ENCODE data around the gene PGK1. TPM values are rescaled to one million over a fixed set of nuclear protein-coding genes. Genes with fewer than 3 reads are reported as not detected.
"Not testable (repeated sequence)": the region's sequence is repeated elsewhere in the genome, so short reads cannot be mapped to it uniquely, and the experiment has no call there.

PGK1 gene
- total RNA-seq (100 to 1,000 TPM; 143 to 524 (median 344) TPM), polyA plus RNA-seq (100 to 1,000 TPM in 1 of 3 donors, 10 to 100 TPM in 2; 69.4 to 436 (median 90.1) TPM)
- long read RNA-seq, donor 1, full-length matches to known transcripts, result 332 of 599 reads
- long read RNA-seq, donor 1, partial matches to known transcripts, result 251 of 599 reads
- long read RNA-seq, donor 1, other reads (novel, unspliced or antisense), result 16 of 599 reads
- long read RNA-seq, donor 2, full-length matches to known transcripts, result 155 of 238 reads
- long read RNA-seq, donor 2, partial matches to known transcripts, result 74 of 238 reads
- long read RNA-seq, donor 2, other reads (novel, unspliced or antisense), result 9 of 238 reads
- long read RNA-seq, donor 3, full-length matches to known transcripts, result 273 of 410 reads
- long read RNA-seq, donor 3, partial matches to known transcripts, result 119 of 410 reads
- long read RNA-seq, donor 3, other reads (novel, unspliced or antisense), result 18 of 410 reads
- long read RNA-seq, donor 4, full-length matches to known transcripts, result 714 of 743 reads
- long read RNA-seq, donor 4, partial matches to known transcripts, result 8 of 743 reads
- long read RNA-seq, donor 4, other reads (novel, unspliced or antisense), result 21 of 743 reads
- long read RNA-seq, donor 5, full-length matches to known transcripts, result 1,234 of 1,277 reads
- long read RNA-seq, donor 5, partial matches to known transcripts, result 20 of 1,277 reads
- long read RNA-seq, donor 5, other reads (novel, unspliced or antisense), result 23 of 1,277 reads
- long read RNA-seq, donor 6, full-length matches to known transcripts, result 292 of 315 reads
- long read RNA-seq, donor 6, partial matches to known transcripts, result 17 of 315 reads
- long read RNA-seq, donor 6, other reads (novel, unspliced or antisense), result 6 of 315 reads
- long read RNA-seq, donor 7, full-length matches to known transcripts, result 117 of 222 reads
- long read RNA-seq, donor 7, partial matches to known transcripts, result 105 of 222 reads
- long read RNA-seq, donor 7, other reads (novel, unspliced or antisense), result 0 of 222 reads
- long read RNA-seq, donor 8, full-length matches to known transcripts, result 283 of 425 reads
- long read RNA-seq, donor 8, partial matches to known transcripts, result 127 of 425 reads
- long read RNA-seq, donor 8, other reads (novel, unspliced or antisense), result 15 of 425 reads
- long read RNA-seq, donor 9, full-length matches to known transcripts, result 187 of 276 reads
- long read RNA-seq, donor 9, partial matches to known transcripts, result 82 of 276 reads
- long read RNA-seq, donor 9, other reads (novel, unspliced or antisense), result 7 of 276 reads
- long read RNA-seq, donor 10, full-length matches to known transcripts, result 72 of 145 reads
- long read RNA-seq, donor 10, partial matches to known transcripts, result 67 of 145 reads
- long read RNA-seq, donor 10, other reads (novel, unspliced or antisense), result 6 of 145 reads

GRCh38 chrX:78103623-78104446, at the start of gene PGK1:
Gene PGK1, plus strand, starts transcription at chrX:78104248. Its CDS starts 93 bp downstream, at chrX:78104341.
- TF ChIP-seq CTCF (IDR thresholded peaks at IDR 0.05) (no peak), POLR2A (IDR thresholded peaks at IDR 0.05) (peak; percentile 92 to 94)
- DNase-seq, result peak; percentile 95 to 98 (median 96)
- WGBS, 4 donors, result 0 to 61% (median 14%) methylated on average over 4 to 72 of the region's 72 CpGs
- Histone ChIP-seq H3K27me3 (no peaks in the 10 kb centered on the region), H3K4me1 (replicated peaks in 1 of 2) (peaks cover 12 to 14% of the 10 kb centered on the region in 2 donors), H3K4me3 (peak within 1 kb of the TSS; percentile 13 to 97 (median 44)), H3K9me3 (replicated peaks in 1 of 3) (no peaks in the 10 kb centered on the region), H3K36me3 (replicated peaks in 1 of 2) (no peaks in the 10 kb centered on the region), H3K27ac (peak within 1 kb of the TSS; percentile 94 to 99 (median 96))
- intact Hi-C loops (cut with DNase I), result no loop called here

DNA sequence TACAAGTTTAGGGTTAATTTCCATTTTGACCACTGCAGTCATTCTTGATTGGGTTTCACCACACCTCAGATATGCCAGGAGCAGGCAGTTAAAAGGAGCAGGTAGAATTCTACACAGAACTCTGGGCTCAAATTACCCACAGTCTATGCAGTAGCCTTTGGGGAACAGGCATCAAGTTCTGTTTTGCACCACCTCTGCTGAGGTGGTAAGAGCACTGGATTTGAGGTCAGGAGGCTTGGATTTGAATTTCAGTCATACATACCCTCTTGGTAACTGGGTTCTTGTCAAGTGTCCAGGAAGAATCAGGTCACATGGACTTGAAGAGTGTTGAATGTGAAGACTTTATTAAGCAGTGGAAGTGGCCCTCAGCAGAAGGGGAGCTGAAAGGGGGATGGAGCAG, 40.4 kb upstream of the PGK1 start:
- H3K36me3 ChIP-seq (replicated peaks in 1 of 2), result no peaks in the 10 kb centered on the region
- no peaks in the 10 kb centered on the region for H3K9me3 ChIP-seq (replicated peaks in 1 of 3)
- no peak overlapping the region for H3K27ac ChIP-seq
- no peak overlapping the region for H3K4me3 ChIP-seq
- intact Hi-C loops (cut with DNase I), result no loop called here
- H3K27me3 ChIP-seq, result no peaks in the 10 kb centered on the region
- TF ChIP-seq CTCF (IDR thresholded peaks at IDR 0.05), result no peak
- TF ChIP-seq POLR2A (IDR thresholded peaks at IDR 0.05), result no peak
- peaks cover 0 to 4% of the 10 kb centered on the region in 2 donors for H3K4me1 ChIP-seq (replicated peaks in 1 of 2)
- DNase-seq, result no peak

- intact Hi-C loops (cut with DNase I), result no loop called here
- DNase-seq, result no peak
- Histone ChIP-seq H3K4me1 (replicated peaks in 1 of 2) (peaks cover 0 to 4% of the 10 kb centered on the region in 2 donors), H3K27me3 (no peaks in the 10 kb centered on the region), H3K4me3 (no peak overlapping the region), H3K36me3 (replicated peaks in 1 of 2) (no peaks in the 10 kb centered on the region), H3K9me3 (replicated peaks in 1 of 3) (no peaks in the 10 kb centered on the region), H3K27ac (no peak overlapping the region)
- 59 to 86% (median 78%) methylated on average over 2 to 4 of the region's 4 CpGs for WGBS, 4 donors
- TF ChIP-seq CTCF (IDR thresholded peaks at IDR 0.05) (no peak), POLR2A (IDR thresholded peaks at IDR 0.05) (no peak)
Measured at GRCh38 chrX:78064152-78064551, 39.9 kb upstream of the PGK1 start.

DNA sequence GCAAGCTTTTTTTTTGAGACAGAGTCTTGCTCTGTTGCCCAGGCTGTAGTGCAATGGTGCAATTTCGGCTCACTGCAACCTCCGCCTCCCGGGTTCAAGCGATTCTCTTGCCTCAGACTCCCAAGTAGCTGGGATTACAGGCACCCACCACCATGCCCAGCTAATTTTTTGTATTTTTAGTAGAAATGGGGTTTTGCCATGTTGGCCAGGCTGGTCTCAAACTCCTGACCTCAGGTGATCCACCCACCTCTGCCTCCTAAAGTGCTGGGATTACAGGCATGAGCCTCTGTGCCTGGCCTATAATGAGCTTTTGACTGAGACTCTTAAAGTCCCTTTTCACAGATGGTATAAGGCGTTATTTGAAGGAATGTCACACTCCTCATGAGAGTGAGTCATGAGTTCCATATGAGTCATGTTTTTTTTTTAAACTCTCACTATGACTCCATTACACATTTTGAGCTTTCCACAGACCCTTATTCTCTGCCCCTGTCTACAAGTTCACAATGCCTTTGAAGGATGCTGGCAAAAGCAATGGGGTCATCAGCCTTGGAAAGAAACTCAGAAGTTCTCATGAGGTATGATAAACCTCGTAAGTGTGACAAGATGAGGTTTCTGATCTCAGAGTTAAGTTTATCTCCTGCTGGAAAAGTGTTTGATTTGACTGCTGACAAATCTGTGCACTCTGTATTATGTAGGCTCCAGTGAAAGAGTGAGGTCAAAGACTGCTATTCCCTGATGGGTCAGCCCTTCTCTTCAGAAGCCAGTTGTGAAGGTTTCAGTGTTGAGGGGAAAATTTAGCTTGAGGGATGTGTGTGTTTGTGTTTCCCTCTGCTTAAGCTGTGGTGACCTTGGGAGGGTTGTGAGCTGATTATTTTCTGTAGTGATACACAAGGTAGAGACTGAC, 39.1 kb upstream of the PGK1 start:
- H3K36me3 ChIP-seq (replicated peaks in 1 of 2); DNase-seq; H3K9me3 ChIP-seq (replicated peaks in 1 of 3); H3K27me3 ChIP-seq; intact Hi-C loops (cut with DNase I); H3K4me3 ChIP-seq; H3K4me1 ChIP-seq (replicated peaks in 1 of 2): not testable (repeated sequence)
- H3K27ac ChIP-seq, result peak overlapping the region in 3 of 5 donors; percentile 48 to 66 (median 54)
- WGBS, 4 donors, result 63 to 75% (median 72%) methylated on average over 6 of the region's 6 CpGs

All from adrenal gland (tissue), 19 donors.